GM23338 (cell line): ENCODE data around the gene RPS5. TPM values are rescaled to one million over a fixed set of nuclear protein-coding genes. Genes with fewer than 3 reads are reported as not detected.

Source experiments
- ATAC-seq: fragments of 200-7000 bp; cut with Tn5 transposase; 3 replicates; pipeline ENCODE4 v1.9.1; 2020
- DNase-seq: peaks from one replicate; pipeline ENCODE4 v3.0.0-alpha.2; 2015; ENCODE audit warnings: low spot score
- H2AFZ ChIP-seq: fragments of 200-600 bp; sonication (generic); 2 replicates; pipeline ENCODE4 v1.8.0; 2016; ENCODE audit warnings: antibody characterized with exemption, mild to moderate bottlenecking, moderate library complexity
- H3F3A ChIP-seq: fragments of 200-600 bp; sonication (generic); replicated peaks from 2 replicates; pipeline ENCODE4 v1.8.0; 2017; ENCODE audit warnings: antibody characterized with exemption, mixed run types, low read depth
- H3K27ac ChIP-seq: fragments of 200-600 bp; sonication (generic); 2 replicates; pipeline ENCODE4 v1.6.1; 2016; ENCODE audit warnings: low read depth
- H3K27me3 ChIP-seq: fragments of 200-600 bp; sonication (generic); 2 replicates; pipeline ENCODE4 v1.8.0; 2016; ENCODE audit warnings: mild to moderate bottlenecking, mixed run types, moderate library complexity; ENCODE audit not compliant: insufficient read depth
- H3K36me3 ChIP-seq: fragments of 200-600 bp; sonication (generic); 2 replicates; pipeline ENCODE4 v1.8.0; 2016; ENCODE audit warnings: mild to moderate bottlenecking; ENCODE audit not compliant: insufficient read depth
- H3K4me1 ChIP-seq: fragments of 200-600 bp; sonication (generic); 2 replicates; pipeline ENCODE4 v1.8.0; 2016; ENCODE audit warnings: mild to moderate bottlenecking, moderate library complexity; ENCODE audit not compliant: insufficient read depth
- H3K4me2 ChIP-seq: fragments of 200-600 bp; sonication (generic); 2 replicates; pipeline ENCODE4 v1.7.1; 2017; ENCODE audit warnings: mixed run types
- H3K4me3 ChIP-seq: fragments of 200-600 bp; sonication (generic); 2 replicates; pipeline ENCODE4 v1.6.1; 2016; ENCODE audit warnings: mixed run types
- H3K79me2 ChIP-seq: fragments of 200-600 bp; sonication (generic); replicated peaks from 2 replicates; pipeline ENCODE4 v1.8.0; 2017; ENCODE audit warnings: mild to moderate bottlenecking; ENCODE audit not compliant: insufficient read depth
- H3K9me2 ChIP-seq: fragments of 200-600 bp; sonication (generic); 2 replicates; pipeline ENCODE4 v1.8.0; 2017; ENCODE audit not compliant: insufficient read depth
- H4K20me1 ChIP-seq: fragments of 200-600 bp; sonication (generic); replicated peaks from 2 replicates; pipeline ENCODE4 v1.8.0; 2017; ENCODE audit warnings: mild to moderate bottlenecking; ENCODE audit not compliant: insufficient read depth
- H3K27ac Mint-ChIP-seq: 2 replicates; pipeline ENCODE4 v1.8.0; 2020; ENCODE audit warnings: inconsistent platforms, mild to moderate bottlenecking, moderate library complexity, mixed read lengths
- H3K27me3 Mint-ChIP-seq: 3 replicates; pipeline ENCODE4 v1.8.0; 2022; ENCODE audit warnings: low read depth, mild to moderate bottlenecking, moderate library complexity, mixed read lengths, inconsistent platforms; ENCODE audit not compliant: insufficient read depth, poor library complexity
- H3K36me3 Mint-ChIP-seq: 3 replicates; pipeline ENCODE4 v1.8.0; 2021; ENCODE audit warnings: low read depth, mild to moderate bottlenecking, inconsistent platforms, moderate library complexity, mixed read lengths
- H3K4me1 Mint-ChIP-seq: 3 replicates; pipeline ENCODE4 v1.8.0; 2020; ENCODE audit warnings: mild to moderate bottlenecking, inconsistent platforms, mixed read lengths
- H3K4me3 Mint-ChIP-seq: 3 replicates; pipeline ENCODE4 v1.8.0; 2021; ENCODE audit warnings: moderate library complexity, mild to moderate bottlenecking, inconsistent platforms, mixed read lengths
- H3K9me3 Mint-ChIP-seq: 3 replicates; pipeline ENCODE4 v1.8.0; 2020; ENCODE audit warnings: moderate library complexity, mild to moderate bottlenecking, inconsistent platforms, mixed read lengths
- ETS1 ChIP-seq: IDR thresholded peaks from 2 replicates; pipeline ENCODE4 v1.6.1; 2016; ENCODE audit warnings: antibody characterized with exemption
- NANOG ChIP-seq: IDR thresholded peaks from 2 replicates; pipeline ENCODE4 v1.6.1; 2016; ENCODE audit warnings: antibody characterized with exemption, borderline replicate concordance
- REST ChIP-seq: IDR thresholded peaks from one replicate; pipeline ENCODE4 v1.6.1; 2018; ENCODE audit warnings: antibody characterized with exemption; ENCODE audit not compliant: unreplicated experiment
- STAT1 ChIP-seq: IDR thresholded peaks from one replicate; pipeline ENCODE4 v1.6.1; 2016; ENCODE audit warnings: antibody characterized with exemption; ENCODE audit not compliant: unreplicated experiment
- ZNF114 ChIP-seq: fragments of 250-450 bp; sonication (Bioruptor Pico); IDR thresholded peaks from 2 replicates; pipeline ENCODE4 v1.5.0; 2020; ENCODE audit warnings: mild to moderate bottlenecking, moderate library complexity
- ZNF331 ChIP-seq: fragments of 250-450 bp; sonication (Bioruptor Pico); IDR thresholded peaks from 2 replicates; pipeline ENCODE4 v1.5.0; 2020; ENCODE audit warnings: low read depth, mild to moderate bottlenecking, moderate library complexity
- ZNF462 ChIP-seq: fragments of 250-450 bp; sonication (Bioruptor Pico); IDR thresholded peaks from 2 replicates; pipeline ENCODE4 v1.5.0; 2020; ENCODE audit warnings: mild to moderate bottlenecking, moderate library complexity
- polyA plus RNA-seq: library from polyadenylated mRNA; unstranded; fragments of >200 nt; fragmentation: Nextera tagmentation; extraction: Ambion mirVana; gene quantifications from 2 replicates; pipeline ENCODE4 v1.2.1, GENCODE V29; 2016
- total RNA-seq: library from RNA; depleted of rRNA; stranded (reverse); fragments of >200 nt; shearing (Covaris generic); gene quantifications from 2 replicates; pipeline ENCODE4 v1.2.3, GENCODE V29; 2014

RPS5 gene
- total and polyA plus RNA-seq, 2 experiments from 2014 or later = 734 to 2,111 TPM

- H3K9me3 Mint-ChIP-seq = peaks cover 3% of the 10 kb centered on the region; the same call in 1 of the 3 replicates
- H3K4me1 ChIP-seq = no peaks in the 10 kb centered on the region
- DNase-seq = no peak
- no peak overlapping the region for H3K4me3 ChIP-seq
- peaks cover 4% of the 10 kb centered on the region; the same call in 1 of the 2 replicates for H3F3A ChIP-seq
- H3K4me1 Mint-ChIP-seq = no peaks in the 10 kb centered on the region; the same call in 2 of the 3 replicates
- no peak overlapping the region for H3K27ac ChIP-seq
- H3K27me3 Mint-ChIP-seq = peaks cover 6% of the 10 kb centered on the region
- no peak overlapping the region for H3K4me2 ChIP-seq
- H3K36me3 Mint-ChIP-seq = peaks cover 3% of the 10 kb centered on the region; the same call in 1 of the 3 replicates
- H3K79me2 ChIP-seq = no peaks in the 10 kb centered on the region
- TF ChIP-seq ETS1 (no peak), ZNF462 (CRISPR knock-in tag) (no peak), REST (no peak), ZNF331 (CRISPR knock-in tag) (no peak), STAT1 (no peak), NANOG (no peak), ZNF114 (no peak)
- H3K27me3 ChIP-seq = no peaks in the 10 kb centered on the region
- H3K4me3 Mint-ChIP-seq = no peak overlapping the region
- H3K27ac Mint-ChIP-seq = no peak overlapping the region
- no peaks in the 10 kb centered on the region for H4K20me1 ChIP-seq
- ATAC-seq = no peak
- H2AFZ ChIP-seq = no peak overlapping the region
- no peaks in the 10 kb centered on the region for H3K9me2 ChIP-seq
- H3K36me3 ChIP-seq = no peaks in the 10 kb centered on the region
These were observed 22.9 kb upstream of the RPS5 start for GRCh38 chr19:58364146-58364545.
